ENCODE results near the gene GALNTL6.

GRCh38 chr4:172142281-172142741, 329.1 kb downstream of the GALNTL6 start:
- TF ChIP-seq EZH2 (IDR thresholded peaks at IDR 0.05; ENCODE audit: insufficient read depth, poor library complexity, severe bottlenecking) (no peak), EZH2phosphoT487 (IDR thresholded peaks at IDR 0.05; ENCODE audit: insufficient read depth, low read depth) (no peak)
